ENCODE measurements around the gene ZKSCAN7. TPM values are rescaled to one million over a fixed set of nuclear protein-coding genes. Genes with fewer than 3 reads are reported as not detected.
"Not testable (repeated sequence)": the region's sequence is repeated elsewhere in the genome, so short reads cannot be mapped to it uniquely, and the experiment has no call there.

Gene ZKSCAN7
- polyA plus RNA-seq, 1 of the 3 experiments (the other 2 are of a cell fraction) = 5.4 TPM

- POLR2A ChIA-PET, CTCF ChIA-PET: not testable (repeated sequence)
- 94% methylated on average over 15 of the region's 22 CpGs for WGBS (ENCODE audit: low lambda C conversion rate)
Observed at GRCh38 chr3:44578316-44578715, 23.3 kb downstream of the ZKSCAN7 start.

GRCh38 chr3:44578924-44579515 lies 24.0 kb downstream of the ZKSCAN7 start:
- H3K4me3 ChIP-seq (ENCODE audit: low read depth in 2 of 2, low read length in 1 of 2); H4K20me1 ChIP-seq (ENCODE audit: insufficient read depth); H3K9me3 ChIP-seq; POLR2A ChIA-PET; H3K9ac ChIP-seq; H3F3A ChIP-seq (replicated peaks; ENCODE audit: insufficient read depth); H3K27me3 ChIP-seq (ENCODE audit: insufficient read depth); H3K9me2 ChIP-seq; H3K27ac ChIP-seq (ENCODE audit: low read depth in 2 of 2, low read length in 1 of 2); H3K4me2 ChIP-seq; H2AFZ ChIP-seq (ENCODE audit: low read depth); DNase-seq; H3K36me3 ChIP-seq (replicated peaks in 1 of 2; ENCODE audit: control insufficient read depth in 1 of 2, insufficient read depth in 2 of 2, low read length in 1 of 2); H3K4me1 ChIP-seq (ENCODE audit: control insufficient read depth in 1 of 2, insufficient read depth in 2 of 2, low read depth in 1 of 2, low read length in 1 of 2); H3K79me2 ChIP-seq (ENCODE audit: insufficient read depth); CTCF ChIA-PET: not testable (repeated sequence)
- 95% methylated on average over 22 of the region's 37 CpGs for WGBS (ENCODE audit: low lambda C conversion rate)

More at GRCh38 chr3:44578316-44578715, 23.3 kb downstream of the ZKSCAN7 start:
- not testable (repeated sequence) for H3K27me3 ChIP-seq (ENCODE audit: insufficient read depth); DNase-seq; H3K79me2 ChIP-seq (ENCODE audit: insufficient read depth); H3K4me2 ChIP-seq; H3K9me2 ChIP-seq; H3K4me1 ChIP-seq (ENCODE audit: control insufficient read depth in 1 of 2, insufficient read depth in 2 of 2, low read depth in 1 of 2, low read length in 1 of 2); H3K9me3 ChIP-seq; H3K36me3 ChIP-seq (replicated peaks in 1 of 2; ENCODE audit: control insufficient read depth in 1 of 2, insufficient read depth in 2 of 2, low read length in 1 of 2); H4K20me1 ChIP-seq (ENCODE audit: insufficient read depth); H3F3A ChIP-seq (replicated peaks; ENCODE audit: insufficient read depth); H2AFZ ChIP-seq (ENCODE audit: low read depth); H3K27ac ChIP-seq (ENCODE audit: low read depth in 2 of 2, low read length in 1 of 2); H3K4me3 ChIP-seq (ENCODE audit: low read depth in 2 of 2, low read length in 1 of 2); H3K9ac ChIP-seq

- H3K79me2 ChIP-seq (ENCODE audit: insufficient read depth); CTCF ChIA-PET; H3K4me2 ChIP-seq; H3K36me3 ChIP-seq (replicated peaks in 1 of 2; ENCODE audit: control insufficient read depth in 1 of 2, insufficient read depth in 2 of 2, low read length in 1 of 2); H3K27me3 ChIP-seq (ENCODE audit: insufficient read depth); H4K20me1 ChIP-seq (ENCODE audit: insufficient read depth); H2AFZ ChIP-seq (ENCODE audit: low read depth); DNase-seq; H3K4me1 ChIP-seq (ENCODE audit: control insufficient read depth in 1 of 2, insufficient read depth in 2 of 2, low read depth in 1 of 2, low read length in 1 of 2); POLR2A ChIA-PET; H3K9me3 ChIP-seq; H3K27ac ChIP-seq (ENCODE audit: low read depth in 2 of 2, low read length in 1 of 2); H3K9ac ChIP-seq; H3F3A ChIP-seq (replicated peaks; ENCODE audit: insufficient read depth); H3K9me2 ChIP-seq; H3K4me3 ChIP-seq (ENCODE audit: low read depth in 2 of 2, low read length in 1 of 2): not testable (repeated sequence)
- 95% methylated on average over 11 of the region's 15 CpGs for WGBS (ENCODE audit: low lambda C conversion rate)
Observed at GRCh38 chr3:44579749-44580148, 24.8 kb downstream of the ZKSCAN7 start.

- 93% methylated on average over 26 of the region's 62 CpGs for WGBS (ENCODE audit: low lambda C conversion rate)
- H2AFZ ChIP-seq (ENCODE audit: low read depth); H3K36me3 ChIP-seq (replicated peaks in 1 of 2; ENCODE audit: control insufficient read depth in 1 of 2, insufficient read depth in 2 of 2, low read length in 1 of 2); H3K27ac ChIP-seq (ENCODE audit: low read depth in 2 of 2, low read length in 1 of 2); H3F3A ChIP-seq (replicated peaks; ENCODE audit: insufficient read depth); H3K9me2 ChIP-seq; H3K4me1 ChIP-seq (ENCODE audit: control insufficient read depth in 1 of 2, insufficient read depth in 2 of 2, low read depth in 1 of 2, low read length in 1 of 2); H3K79me2 ChIP-seq (ENCODE audit: insufficient read depth); H3K9me3 ChIP-seq; H3K4me2 ChIP-seq; H4K20me1 ChIP-seq (ENCODE audit: insufficient read depth); H3K9ac ChIP-seq; H3K27me3 ChIP-seq (ENCODE audit: insufficient read depth); CTCF ChIA-PET; DNase-seq; H3K4me3 ChIP-seq (ENCODE audit: low read depth in 2 of 2, low read length in 1 of 2); POLR2A ChIA-PET: not testable (repeated sequence)
Observed at GRCh38 chr3:44580971-44581370, 26.0 kb downstream of the ZKSCAN7 start.

Measured in SK-N-SH (cell line).